Measurements from ENCODE around the gene TBX2.
A peak's percentile ranks its signal among the peaks of the same experiment; 100 is the strongest.
"Not testable (repeated sequence)": the region's sequence is repeated elsewhere in the genome, so short reads cannot be mapped to it uniquely, and the experiment has no call there.

TBX2 gene

GRCh38 chr17:61399131-61400065 is at the start of gene TBX2:
Gene TBX2, plus strand, starts transcription at chr17:61399843. Its CDS starts 334 bp downstream, at chr17:61400177.
- Histone ChIP-seq H3K27ac (ENCODE audit: low read length) (no peak within 1 kb of the TSS), H3K27me3 (ENCODE audit: control insufficient read depth, insufficient read depth, low read length) (peaks cover 98% of the 10 kb centered on the region), H3K9ac (ENCODE audit: low read length) (no peak within 1 kb of the TSS), H3K36me3 (ENCODE audit: control insufficient read depth, low read depth, low read length) (no peaks in the 10 kb centered on the region), H3K4me1 (ENCODE audit: control insufficient read depth, low read depth, low read length) (peaks cover 4% of the 10 kb centered on the region), H3K9me3 (ENCODE audit: control insufficient read depth, low read depth, low read length) (no peaks in the 10 kb centered on the region), H3K4me3 (ENCODE audit: low read length) (peak within 1 kb of the TSS; percentile 24)

- Histone ChIP-seq H3K9me3 (ENCODE audit: control insufficient read depth, low read depth, low read length) (no peaks in the 10 kb centered on the region), H3K4me3 (ENCODE audit: low read length) (no peak overlapping the region), H3K9ac (ENCODE audit: low read length) (no peak overlapping the region), H3K4me1 (ENCODE audit: control insufficient read depth, low read depth, low read length) (peaks cover 16% of the 10 kb centered on the region), H3K36me3 (ENCODE audit: control insufficient read depth, low read depth, low read length) (no peaks in the 10 kb centered on the region), H3K27me3 (ENCODE audit: control insufficient read depth, insufficient read depth, low read length) (no peaks in the 10 kb centered on the region), H3K27ac (ENCODE audit: low read length) (no peak overlapping the region)
These were observed 47.8 kb upstream of the TBX2 start for GRCh38 chr17:61351745-61352407.

DNA sequence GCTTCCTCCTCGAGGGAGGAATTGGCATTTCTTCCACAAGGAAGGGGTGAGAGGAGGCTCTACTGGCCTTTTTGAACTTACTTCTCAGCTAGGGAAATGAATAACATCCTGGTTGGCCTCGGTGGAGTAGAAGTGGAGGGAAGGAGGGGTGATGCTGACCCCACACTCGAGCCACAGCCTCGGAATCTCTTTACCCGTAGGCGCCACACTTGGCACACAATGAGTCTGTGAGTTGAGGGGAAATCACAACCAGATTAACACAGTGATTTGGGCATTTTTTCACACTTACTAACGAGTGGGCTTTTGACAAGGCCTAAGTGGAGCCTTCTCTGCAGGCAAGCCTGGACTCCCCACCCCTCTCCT is 47.3 kb upstream of the TBX2 start:
- Histone ChIP-seq H3K9me3 (ENCODE audit: control insufficient read depth, low read depth, low read length) (no peaks in the 10 kb centered on the region), H3K27ac (ENCODE audit: low read length) (no peak overlapping the region), H3K9ac (ENCODE audit: low read length) (no peak overlapping the region), H3K27me3 (ENCODE audit: control insufficient read depth, insufficient read depth, low read length) (no peaks in the 10 kb centered on the region), H3K4me3 (ENCODE audit: low read length) (no peak overlapping the region), H3K4me1 (ENCODE audit: control insufficient read depth, low read depth, low read length) (peaks cover 16% of the 10 kb centered on the region), H3K36me3 (ENCODE audit: control insufficient read depth, low read depth, low read length) (no peaks in the 10 kb centered on the region)

GRCh38 chr17:61352781-61353491 is 46.7 kb upstream of the TBX2 start:
- Histone ChIP-seq H3K9ac (ENCODE audit: low read length) (no peak overlapping the region), H3K4me3 (ENCODE audit: low read length) (no peak overlapping the region), H3K4me1 (ENCODE audit: control insufficient read depth, low read depth, low read length) (peaks cover 16% of the 10 kb centered on the region), H3K27me3 (ENCODE audit: control insufficient read depth, insufficient read depth, low read length) (no peaks in the 10 kb centered on the region), H3K27ac (ENCODE audit: low read length) (no peak overlapping the region), H3K36me3 (ENCODE audit: control insufficient read depth, low read depth, low read length) (no peaks in the 10 kb centered on the region), H3K9me3 (ENCODE audit: control insufficient read depth, low read depth, low read length) (no peaks in the 10 kb centered on the region)

DNA sequence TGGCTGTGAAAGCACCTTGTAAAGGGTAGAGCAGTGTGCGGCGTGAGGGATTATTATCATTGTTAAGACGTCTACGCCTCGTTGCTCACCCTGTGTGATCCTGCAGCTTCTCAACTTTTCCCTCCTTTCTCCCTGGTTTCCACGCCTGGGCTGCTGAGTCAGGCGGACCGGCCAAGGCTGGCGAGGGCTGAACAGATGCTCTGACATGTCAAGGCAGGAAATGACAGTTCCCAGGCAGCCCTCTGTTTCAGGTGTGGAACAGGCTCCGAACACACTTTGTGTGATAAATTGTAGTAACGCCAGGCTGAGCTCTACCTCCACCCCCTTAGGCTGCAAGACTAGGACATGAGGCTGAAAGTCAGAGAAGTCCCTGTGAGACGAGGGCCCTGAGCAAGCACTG is 46.0 kb upstream of the TBX2 start:
- H3K36me3 ChIP-seq (ENCODE audit: control insufficient read depth, low read depth, low read length) = no peaks in the 10 kb centered on the region
- H3K4me1 ChIP-seq (ENCODE audit: control insufficient read depth, low read depth, low read length) = peaks cover 16% of the 10 kb centered on the region
- H3K9ac ChIP-seq (ENCODE audit: low read length) = no peak overlapping the region
- no peak overlapping the region for H3K27ac ChIP-seq (ENCODE audit: low read length)
- H3K4me3 ChIP-seq (ENCODE audit: low read length) = no peak overlapping the region
- no peaks in the 10 kb centered on the region for H3K9me3 ChIP-seq (ENCODE audit: control insufficient read depth, low read depth, low read length)
- no peaks in the 10 kb centered on the region for H3K27me3 ChIP-seq (ENCODE audit: control insufficient read depth, insufficient read depth, low read length)

GRCh38 chr17:61354895-61355874 is 44.5 kb upstream of the TBX2 start:
- H3K4me1 ChIP-seq (ENCODE audit: control insufficient read depth, low read depth, low read length) = peaks cover 16% of the 10 kb centered on the region
- no peaks in the 10 kb centered on the region for H3K27me3 ChIP-seq (ENCODE audit: control insufficient read depth, insufficient read depth, low read length)
- no peaks in the 10 kb centered on the region for H3K36me3 ChIP-seq (ENCODE audit: control insufficient read depth, low read depth, low read length)
- no peak overlapping the region for H3K27ac ChIP-seq (ENCODE audit: low read length)
- H3K9ac ChIP-seq (ENCODE audit: low read length) = no peak overlapping the region
- H3K9me3 ChIP-seq (ENCODE audit: control insufficient read depth, low read depth, low read length) = no peaks in the 10 kb centered on the region
- H3K4me3 ChIP-seq (ENCODE audit: low read length) = no peak overlapping the region

- not testable (repeated sequence) for H3K4me3 ChIP-seq (ENCODE audit: low read length); H3K9me3 ChIP-seq (ENCODE audit: control insufficient read depth, low read depth, low read length); H3K9ac ChIP-seq (ENCODE audit: low read length); H3K36me3 ChIP-seq (ENCODE audit: control insufficient read depth, low read depth, low read length); H3K27ac ChIP-seq (ENCODE audit: low read length); H3K27me3 ChIP-seq (ENCODE audit: control insufficient read depth, insufficient read depth, low read length)
- peaks cover 16% of the 10 kb centered on the region for H3K4me1 ChIP-seq (ENCODE audit: control insufficient read depth, low read depth, low read length)
These were observed 42.6 kb upstream of the TBX2 start for GRCh38 chr17:61357061-61357460.

DNA sequence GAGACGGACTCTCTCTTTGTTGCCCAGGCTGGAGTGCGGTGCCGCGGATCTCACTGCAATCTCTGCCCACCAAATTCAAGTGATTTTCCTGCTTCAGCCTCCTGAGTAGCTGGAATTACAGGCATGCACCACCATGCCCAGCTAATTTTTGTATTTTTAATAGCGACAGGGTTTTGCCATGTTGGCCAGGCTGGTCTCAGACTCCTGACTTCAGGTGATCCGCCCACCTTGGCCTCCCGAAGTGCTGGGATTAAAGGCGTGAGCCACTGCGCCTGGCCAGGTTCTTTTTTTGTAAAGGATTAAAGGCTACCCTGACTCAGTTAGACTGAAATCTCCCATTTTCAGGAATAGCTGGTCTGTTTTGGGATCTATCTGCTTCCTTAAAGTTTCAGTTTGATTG is 40.1 kb upstream of the TBX2 start:
- H3K27me3 ChIP-seq (ENCODE audit: control insufficient read depth, insufficient read depth, low read length); H3K36me3 ChIP-seq (ENCODE audit: control insufficient read depth, low read depth, low read length); H3K4me3 ChIP-seq (ENCODE audit: low read length); H3K27ac ChIP-seq (ENCODE audit: low read length); H3K9me3 ChIP-seq (ENCODE audit: control insufficient read depth, low read depth, low read length); H3K4me1 ChIP-seq (ENCODE audit: control insufficient read depth, low read depth, low read length); H3K9ac ChIP-seq (ENCODE audit: low read length): not testable (repeated sequence)

GRCh38 chr17:61360318-61360943 is 39.2 kb upstream of the TBX2 start:
- H3K27me3 ChIP-seq (ENCODE audit: control insufficient read depth, insufficient read depth, low read length) = no peaks in the 10 kb centered on the region
- H3K9me3 ChIP-seq (ENCODE audit: control insufficient read depth, low read depth, low read length) = no peaks in the 10 kb centered on the region
- no peaks in the 10 kb centered on the region for H3K36me3 ChIP-seq (ENCODE audit: control insufficient read depth, low read depth, low read length)
- no peaks in the 10 kb centered on the region for H3K4me1 ChIP-seq (ENCODE audit: control insufficient read depth, low read depth, low read length)
- H3K9ac ChIP-seq (ENCODE audit: low read length) = no peak overlapping the region
- no peak overlapping the region for H3K27ac ChIP-seq (ENCODE audit: low read length)
- H3K4me3 ChIP-seq (ENCODE audit: low read length) = no peak overlapping the region

DNA sequence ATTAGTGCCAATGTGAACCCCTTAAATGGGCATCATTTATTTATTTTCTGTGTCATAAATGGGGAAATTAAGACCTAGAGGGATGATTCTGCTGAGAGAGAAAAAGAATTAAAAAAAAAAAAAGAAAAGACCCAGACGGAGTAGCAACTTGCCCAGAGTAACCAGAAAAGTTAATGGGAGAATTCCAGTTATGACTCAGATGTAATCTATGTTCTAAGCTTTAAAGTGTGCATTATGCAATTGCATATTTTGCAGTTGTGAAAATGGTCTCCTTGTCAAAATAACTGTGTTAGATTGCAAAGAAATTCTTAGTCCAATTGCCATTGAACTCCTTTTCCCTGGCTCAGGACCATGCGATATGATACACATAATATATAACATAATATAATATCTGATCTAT is 38.6 kb upstream of the TBX2 start:
- Histone ChIP-seq H3K27ac (ENCODE audit: low read length) (no peak overlapping the region), H3K4me1 (ENCODE audit: control insufficient read depth, low read depth, low read length) (no peaks in the 10 kb centered on the region), H3K9me3 (ENCODE audit: control insufficient read depth, low read depth, low read length) (no peaks in the 10 kb centered on the region), H3K27me3 (ENCODE audit: control insufficient read depth, insufficient read depth, low read length) (no peaks in the 10 kb centered on the region), H3K36me3 (ENCODE audit: control insufficient read depth, low read depth, low read length) (no peaks in the 10 kb centered on the region), H3K9ac (ENCODE audit: low read length) (no peak overlapping the region), H3K4me3 (ENCODE audit: low read length) (no peak overlapping the region)

Data from iPS-18a (cell line).